Embryonic facial prominence (tissue), 1 donor: ENCODE data around the gene TMEM204.

Experiments
- DNase-seq: peaks from one replicate; pipeline ENCODE4 v3.0.0-alpha.2; 2016; ENCODE audit errors: extremely low spot score

TMEM204 gene

DNA sequence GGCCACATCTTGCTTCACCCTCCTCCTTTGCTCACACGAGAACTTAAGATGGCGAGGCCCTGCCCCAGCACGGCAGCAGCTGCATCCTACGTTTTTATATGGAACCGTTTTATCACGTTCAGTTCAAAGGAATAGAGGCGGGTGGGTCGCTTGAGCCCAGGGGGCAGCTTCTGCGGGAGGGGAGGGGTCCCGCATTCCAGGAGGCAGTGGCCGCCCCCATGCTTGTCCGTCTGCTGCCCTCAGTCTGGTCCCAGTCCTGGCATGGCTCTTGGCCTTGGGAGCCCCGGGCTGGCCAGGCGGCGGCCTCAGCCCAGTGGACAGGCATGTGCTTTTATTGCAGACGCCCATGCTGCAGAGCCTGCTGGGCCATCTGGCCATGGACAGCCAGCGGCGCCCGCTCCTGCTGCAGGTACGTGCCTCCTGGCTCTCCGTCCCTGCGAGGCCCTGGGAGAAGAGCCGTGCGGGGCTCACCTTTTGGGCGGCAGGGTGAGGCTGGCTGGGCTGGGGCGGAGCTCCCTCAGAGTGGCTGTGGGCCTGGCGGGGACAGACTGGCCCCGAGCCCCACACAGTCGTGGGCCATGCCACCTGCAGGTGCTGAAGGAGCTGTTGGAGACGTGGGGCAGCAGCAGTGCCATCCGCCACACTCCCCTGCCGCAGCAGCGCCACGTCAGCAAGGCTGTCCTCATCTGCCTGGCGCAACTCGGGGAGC, 33.6 kb upstream of the TMEM204 start:
- DNase-seq, result no peak

DNA sequence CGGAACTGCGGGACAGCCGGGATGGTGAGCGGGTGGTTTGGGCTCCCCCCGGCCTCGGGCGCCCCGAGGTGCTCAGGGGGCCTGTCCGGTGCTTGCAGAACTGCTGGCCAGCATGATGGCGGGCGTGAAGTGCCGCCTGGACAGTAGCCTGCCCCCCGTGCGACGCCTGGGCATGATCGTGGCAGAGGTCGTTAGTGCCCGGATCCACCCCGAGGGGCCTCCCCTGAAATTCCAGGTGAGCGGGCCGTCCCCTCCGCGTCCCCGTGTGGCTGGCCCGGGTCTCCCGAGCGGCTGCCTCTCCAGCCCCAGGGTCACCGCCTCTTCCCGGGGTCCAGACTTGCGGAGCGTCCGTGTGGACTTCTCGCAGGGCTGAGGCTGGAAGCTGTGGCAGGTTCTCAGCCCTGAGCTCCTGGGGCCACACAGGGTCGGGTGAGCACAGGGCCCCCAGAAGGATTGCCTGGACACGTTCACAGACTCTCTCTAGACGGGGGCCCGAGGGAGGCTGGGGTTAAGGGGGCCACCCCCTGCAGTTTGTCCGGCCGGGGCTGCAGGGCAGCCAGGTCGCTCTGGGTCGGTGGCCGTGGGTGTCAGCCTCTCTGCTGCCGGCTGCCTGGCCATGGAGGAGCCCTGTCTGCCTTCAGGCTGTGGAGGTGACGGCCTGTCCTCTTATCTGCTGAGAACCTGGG, 32.9 kb upstream of the TMEM204 start:
- DNase-seq, result no peak

DNA sequence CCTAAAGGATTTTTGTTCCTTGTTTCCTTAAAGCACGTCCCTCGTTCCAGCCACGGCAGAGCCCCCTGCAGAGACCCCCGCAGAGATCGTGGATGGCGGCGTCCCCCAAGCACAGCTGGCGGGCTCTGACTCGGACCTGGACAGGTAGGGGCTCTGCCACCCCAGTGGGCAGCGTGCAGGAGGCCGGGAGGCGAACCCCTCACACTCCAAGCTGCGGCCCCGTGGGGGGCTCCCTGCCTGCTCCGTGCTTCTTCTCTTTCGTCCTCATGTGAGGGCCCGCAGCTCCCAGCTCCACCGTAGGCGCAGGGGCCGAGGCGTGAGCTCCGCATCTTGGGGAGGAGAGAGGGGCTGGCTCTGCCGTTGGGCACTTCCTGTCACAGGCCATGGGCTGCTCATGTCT, 31.8 kb upstream of the TMEM204 start:
- no peak for DNase-seq

DNA sequence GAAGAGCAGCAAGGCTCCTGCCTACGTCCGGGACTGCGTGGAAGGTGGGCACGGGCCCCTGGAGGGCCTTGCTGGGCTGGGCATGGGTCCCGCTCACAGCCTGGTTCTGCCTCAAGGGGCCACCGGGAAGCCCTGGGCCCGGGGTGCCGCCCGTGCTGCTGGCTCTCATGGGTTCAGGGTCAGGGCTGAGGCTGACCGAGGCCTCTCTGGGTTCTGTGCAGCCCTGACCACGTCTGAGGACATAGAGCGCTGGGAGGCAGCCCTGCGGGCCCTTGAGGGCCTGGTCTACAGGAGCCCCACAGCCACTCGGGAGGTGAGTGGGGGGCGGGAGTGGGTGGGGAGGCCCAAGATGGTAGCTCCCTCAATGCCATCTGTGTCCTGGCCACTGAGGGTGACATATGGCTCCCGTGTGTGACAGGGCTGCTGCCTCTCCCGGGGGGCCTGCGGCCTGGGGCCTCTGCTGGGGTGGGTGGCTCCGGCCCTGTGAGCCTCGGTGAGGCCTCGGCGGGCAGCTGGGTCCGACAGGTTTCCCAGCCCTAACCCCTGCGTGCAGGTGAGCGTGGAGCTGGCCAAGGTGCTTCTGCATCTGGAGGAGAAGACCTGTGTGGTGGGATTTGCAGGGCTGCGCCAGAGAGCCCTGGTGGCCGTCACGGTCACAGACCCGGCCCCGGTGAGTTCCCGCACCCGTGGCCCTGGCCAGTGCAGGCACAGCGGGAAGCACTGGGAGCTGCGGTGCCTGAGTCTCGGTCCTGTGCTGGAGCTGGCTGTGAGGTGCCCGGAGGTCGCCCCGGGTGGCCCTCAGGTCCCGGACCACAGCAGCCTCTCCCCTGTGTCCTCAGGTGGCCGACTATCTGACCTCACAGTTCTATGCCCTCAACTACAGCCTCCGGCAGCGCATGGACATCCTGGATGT, 31.1 kb upstream of the TMEM204 start:
- no peak for DNase-seq

DNA sequence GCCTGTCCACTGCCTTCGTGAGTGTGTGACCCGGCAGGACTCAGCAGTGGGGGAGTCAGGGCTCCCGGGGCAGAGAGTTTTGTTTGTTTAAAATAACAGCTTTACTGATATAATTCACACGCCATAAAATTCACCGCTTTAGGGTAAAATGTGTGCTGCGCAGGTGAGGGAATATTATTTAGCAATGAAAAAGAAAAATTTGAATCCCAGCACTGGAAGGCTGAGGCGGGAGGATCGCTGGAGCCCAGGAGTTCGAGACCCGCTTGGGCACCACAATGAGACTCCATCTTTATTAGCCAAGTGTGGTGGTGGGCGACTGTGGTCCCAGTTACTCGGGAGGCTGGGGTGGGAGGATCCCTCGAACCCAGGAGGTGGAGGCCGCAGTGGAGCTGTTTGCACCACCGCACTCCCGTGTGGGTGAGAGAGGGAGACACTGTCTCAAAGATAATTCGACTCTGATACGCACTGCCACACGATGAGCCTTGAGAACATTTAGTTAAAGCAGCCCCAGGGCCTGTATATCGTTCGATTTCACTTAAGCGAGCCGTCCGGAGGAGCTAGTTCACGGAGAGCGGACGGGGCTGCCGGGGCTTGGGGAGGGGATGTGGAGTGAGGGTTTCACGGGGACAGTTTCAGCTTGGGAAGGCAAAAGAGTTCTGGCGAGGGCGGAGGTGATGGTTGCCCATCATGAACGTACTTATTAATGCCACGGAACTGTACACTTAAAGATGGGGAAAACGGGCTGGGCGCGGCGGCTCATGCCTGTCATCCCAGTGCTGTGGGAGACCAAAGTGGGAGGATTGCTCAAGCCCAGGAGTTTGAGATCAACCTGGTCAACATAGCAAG, 30.1 kb upstream of the TMEM204 start:
- DNase-seq, result no peak

DNA sequence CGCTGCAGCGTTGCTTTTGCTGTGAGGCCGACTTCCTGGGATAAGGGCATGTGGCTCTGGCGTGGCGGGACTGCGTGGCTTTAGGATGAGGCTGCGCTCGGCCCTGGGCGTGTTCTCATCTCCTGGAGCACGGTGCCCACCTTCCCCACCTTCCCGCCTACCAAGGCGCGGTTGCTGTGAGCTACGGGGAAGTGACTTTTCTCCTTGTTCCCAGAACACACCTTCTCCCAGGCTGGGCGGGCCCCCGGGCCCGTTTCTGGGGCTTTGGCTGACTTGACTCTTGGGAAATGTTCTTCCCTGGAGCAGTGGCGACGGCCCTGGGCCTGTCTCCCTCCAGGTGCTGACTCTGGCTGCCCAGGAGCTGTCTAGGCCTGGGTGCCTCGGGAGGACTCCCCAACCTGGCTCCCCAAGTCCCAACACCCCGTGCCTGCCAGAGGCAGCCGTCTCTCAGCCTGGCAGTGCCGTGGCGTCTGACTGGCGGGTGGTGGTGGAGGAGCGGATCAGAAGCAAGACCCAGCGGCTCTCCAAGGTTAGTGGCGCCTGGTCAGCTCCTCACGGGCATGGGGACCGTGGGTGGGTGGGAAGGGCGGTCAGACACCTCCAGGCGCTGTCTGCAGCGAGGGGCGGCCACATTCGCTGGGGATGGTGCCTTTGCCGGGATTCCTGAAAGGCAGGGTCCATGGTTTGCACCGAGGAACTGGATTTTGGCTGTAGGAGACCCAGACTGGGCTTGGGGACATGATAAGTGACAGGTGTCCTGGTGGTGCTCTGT, 28.2 kb upstream of the TMEM204 start:
- no peak for DNase-seq

DNA sequence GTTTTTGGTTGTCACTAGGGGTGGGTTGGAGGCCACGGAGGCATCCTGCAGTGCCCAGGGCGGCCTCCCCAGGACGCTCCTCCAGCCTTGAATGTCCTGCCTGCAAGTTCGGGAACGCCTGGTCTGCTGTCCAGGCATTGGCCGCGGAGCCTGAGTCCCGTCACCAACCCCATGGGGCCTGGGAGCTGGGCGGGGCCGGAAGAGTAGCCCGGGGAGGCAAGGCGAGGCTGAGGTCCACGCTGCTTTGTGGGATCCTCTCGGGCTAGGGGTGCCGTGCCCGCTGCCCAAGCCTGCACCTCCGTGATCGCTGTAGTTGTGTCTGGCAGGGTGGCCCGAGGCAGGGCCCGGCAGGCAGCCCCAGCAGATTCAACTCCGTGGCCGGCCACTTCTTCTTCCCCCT, 27.6 kb upstream of the TMEM204 start:
- DNase-seq, result no peak

DNA sequence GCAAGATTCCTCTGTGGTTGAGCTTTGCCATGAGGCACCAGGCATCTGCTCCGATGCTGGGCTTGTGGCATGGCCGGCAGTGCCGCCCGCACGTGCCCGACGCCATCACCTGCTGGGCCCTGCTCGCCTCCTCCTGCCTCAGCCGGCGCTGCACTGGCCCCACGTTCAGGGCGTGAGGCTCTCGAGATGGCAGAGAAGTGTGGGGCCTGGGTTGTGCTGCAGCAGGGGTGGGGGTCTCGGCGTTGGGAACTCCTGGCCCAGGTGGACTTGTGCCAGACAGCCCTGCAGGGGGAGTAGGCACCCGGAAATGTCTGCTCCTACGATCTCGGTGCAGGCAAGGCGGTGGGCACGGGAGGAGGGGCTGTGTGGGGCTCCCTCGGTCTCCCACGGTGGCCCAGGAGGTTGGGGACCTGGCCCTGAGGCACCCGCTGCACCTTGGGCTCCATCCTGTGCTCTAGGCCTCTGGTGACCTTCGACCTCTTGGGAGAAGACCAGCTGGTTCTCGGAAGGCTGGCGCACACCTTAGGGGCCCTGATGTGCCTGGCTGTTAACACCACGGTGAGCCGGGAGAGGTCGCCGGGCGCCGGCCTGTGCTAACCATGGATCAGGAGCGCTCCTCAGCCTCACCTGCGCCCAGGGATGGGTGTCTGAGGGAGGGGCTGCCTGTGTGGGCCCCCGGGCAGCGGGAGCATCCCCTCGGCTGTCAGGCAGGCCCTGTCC, 26.8 kb upstream of the TMEM204 start:
- no peak for DNase-seq

DNA sequence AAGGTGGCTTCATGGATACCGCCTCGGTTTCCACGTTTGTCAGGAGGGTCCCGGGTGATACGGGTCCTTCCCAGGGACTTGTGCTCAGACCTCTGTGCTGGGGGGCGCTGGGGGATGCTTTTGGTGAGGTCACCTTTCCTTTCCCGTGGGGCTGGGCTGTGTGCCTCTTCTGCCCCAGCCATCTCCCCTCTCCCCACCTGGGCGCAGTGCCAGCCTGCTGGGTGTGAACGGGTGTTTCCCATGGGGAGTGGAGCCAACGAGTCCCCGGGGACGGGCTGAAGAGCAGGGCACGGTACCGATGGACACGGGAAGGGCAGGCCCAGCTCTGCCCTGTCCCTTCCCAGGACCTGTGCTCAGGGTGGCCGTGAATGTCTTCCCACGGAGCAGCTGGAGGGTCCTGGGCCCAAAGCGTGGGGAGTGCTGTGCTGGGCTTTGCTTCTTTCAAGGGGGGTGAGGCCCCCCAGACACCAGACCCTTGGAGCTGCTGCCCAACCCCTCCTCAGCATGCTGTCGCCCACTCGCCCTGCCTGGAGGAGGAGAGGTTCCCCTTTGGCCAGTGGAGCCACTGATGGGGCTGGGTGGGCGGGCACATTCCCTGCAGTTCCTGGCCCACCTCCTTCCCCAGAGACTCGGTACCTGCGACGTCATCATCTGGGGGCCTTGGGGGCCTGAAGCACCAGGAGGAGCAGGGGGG, 24.8 kb upstream of the TMEM204 start:
- DNase-seq, result no peak

DNA sequence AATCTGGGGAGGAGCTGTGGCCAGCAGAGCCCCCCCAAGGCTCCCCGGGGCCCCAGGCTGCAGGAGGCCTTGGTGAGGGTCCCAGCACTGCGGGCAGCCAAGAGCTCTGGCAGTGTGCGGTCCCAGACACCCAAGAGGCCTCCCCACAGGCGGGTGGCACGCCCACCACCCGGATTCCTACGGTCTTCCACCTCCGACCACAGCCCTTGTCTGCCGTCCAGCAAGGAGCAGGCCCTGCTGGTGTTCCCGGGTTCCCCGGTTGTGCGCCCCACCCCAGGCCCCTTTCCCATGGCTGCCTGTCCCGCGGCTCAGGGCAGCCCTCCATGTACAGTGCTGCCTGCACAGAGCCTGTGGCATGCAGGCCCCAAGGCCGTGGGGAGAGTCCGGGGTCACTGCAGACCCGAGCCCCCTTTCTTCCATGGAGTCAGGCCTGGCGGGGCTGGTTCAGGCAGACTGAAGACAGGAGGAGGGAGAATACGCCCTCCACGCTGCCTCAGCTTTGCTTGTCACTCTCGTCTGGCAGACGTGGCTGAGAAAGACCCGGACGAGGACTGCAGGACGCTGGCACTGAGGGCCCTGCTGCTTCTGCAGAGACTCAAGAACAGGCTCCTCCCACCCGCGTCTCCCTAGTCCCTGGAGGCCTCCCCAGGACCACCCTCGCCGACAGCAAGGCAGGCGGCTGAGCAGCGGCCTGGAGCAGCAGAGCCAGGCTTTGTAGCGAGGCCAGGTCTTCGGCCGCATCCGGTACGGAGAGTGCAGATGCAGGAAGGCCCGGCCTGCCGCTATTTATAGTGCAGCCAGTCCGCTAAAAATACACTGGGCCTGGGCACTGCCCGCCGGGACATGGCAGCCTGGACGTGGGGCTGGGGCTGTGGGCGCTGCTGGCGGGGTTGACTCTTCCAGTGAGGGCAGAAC, 23.9 kb upstream of the TMEM204 start:
- no peak for DNase-seq

DNA sequence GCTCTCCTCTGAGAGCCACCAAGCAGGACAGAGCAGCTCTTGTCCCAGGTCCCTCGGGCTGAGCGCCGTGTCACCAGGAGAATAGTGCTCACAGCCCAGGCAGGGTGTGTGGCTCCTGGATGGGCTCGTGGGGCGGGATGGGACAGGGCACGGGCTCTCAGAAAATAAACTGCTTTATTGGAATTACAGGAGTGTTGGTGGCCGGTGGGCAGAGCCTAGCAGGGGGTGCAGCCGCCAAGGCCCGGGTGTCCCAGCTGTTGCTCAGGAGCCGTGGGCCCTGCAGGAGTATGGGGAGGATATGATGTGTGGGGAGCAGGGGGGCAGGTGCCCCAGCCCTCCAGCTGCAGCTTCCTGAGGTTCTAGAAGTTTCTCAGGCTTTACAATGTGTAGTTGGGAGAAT, 23.2 kb upstream of the TMEM204 start:
- no peak for DNase-seq

DNA sequence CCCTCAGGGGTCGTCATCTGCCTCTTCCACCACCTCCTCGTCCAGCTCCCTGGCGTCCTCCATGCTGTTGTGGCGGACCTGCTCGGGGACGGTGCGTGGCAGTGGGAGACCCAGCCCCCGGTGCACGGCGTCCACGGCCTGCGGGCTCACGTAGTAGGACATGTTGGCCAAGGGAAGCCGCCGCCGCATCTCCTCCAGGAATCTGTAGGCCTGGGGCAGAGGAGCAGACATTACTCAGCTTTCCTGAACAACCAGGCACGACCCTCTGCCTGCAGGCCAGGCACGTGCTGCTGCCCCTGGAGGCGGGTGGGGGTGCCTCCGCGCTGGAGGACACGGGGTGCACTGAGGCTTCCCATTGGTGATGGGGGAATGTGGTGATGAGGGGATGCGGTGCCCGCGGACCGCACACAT, 22.5 kb upstream of the TMEM204 start:
- DNase-seq, result no peak

DNA sequence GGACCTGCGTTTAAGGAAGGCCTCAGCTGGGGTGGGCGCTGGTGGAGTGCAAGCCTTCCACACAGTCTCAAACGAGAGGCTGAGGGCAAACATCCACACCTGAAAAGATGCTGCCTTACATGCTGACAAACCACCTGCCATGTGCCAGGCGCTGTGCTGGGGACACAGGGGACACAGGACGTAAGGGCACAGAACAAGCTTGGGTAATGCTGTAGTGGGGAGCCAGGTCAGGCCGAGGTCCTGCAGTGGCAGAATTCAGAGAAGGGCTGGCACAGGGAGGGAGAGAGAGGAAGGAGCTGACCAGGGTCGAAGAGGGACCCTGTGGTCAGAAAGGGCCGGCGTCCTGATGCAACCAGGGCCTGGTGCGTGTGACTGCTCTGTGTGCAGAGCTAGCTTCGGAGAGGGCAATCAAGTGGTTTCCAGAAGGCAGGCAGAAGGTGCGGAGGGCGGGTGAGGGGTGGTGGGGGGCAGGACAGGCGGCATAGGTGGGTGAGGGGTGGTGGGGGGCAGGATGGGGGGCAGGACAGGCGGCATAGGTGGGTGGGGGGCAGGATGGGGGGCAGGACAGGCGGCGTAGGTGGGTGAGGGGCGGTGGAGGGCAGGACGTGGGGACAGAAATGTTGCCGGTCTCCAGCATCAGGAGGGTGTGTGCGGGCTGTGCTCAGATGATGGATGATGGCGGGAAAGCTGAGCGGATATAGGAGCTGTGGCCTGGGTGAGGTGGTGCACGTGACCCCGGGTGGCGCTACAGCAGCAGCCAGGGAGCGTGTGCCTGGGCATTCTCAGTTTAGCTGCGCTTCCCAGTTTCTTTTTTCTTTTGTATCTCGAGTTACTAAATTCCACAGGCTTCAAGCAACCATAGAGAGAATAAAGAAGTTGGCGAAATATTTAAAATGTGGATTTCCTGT, 21.6 kb upstream of the TMEM204 start:
- no peak for DNase-seq

DNA sequence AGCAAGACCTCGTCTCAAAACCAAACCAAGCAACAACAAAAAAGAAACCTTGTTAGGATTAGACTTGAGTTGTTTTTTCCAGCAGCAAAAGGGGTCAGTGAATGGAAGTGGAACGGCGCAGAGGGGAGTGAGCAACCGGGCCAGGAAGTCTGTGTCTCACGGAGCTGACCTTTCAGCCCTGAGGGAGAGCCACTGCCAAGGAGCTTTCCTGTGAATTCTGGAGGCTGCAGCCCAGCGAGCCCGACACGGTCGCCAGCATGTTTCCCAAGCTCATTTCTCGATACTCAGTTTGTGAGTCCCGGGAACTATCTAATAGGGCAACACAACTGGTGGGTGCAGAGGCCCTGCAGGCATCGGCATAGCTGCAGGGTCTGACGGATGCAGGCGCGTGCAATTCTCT, 20.7 kb upstream of the TMEM204 start:
- DNase-seq, result no peak

DNA sequence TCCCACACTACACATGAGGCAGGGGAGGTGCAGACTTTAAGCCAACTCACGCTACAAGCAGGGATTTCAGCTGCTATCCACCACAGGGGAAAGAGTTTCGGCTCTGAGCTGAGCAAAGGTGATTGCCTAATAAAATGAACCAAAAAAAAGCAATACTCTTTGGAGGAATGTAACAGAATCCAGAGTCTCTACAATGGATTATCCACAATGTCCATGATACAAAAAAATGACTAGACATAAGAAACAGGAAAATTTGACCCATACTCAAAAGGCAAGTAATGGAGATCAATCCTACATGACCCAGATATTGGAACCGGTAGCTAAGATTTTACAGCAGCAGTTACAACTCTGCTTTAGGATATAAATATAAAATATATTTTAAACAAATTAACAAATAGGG, 19.0 kb upstream of the TMEM204 start:
- no peak for DNase-seq

DNA sequence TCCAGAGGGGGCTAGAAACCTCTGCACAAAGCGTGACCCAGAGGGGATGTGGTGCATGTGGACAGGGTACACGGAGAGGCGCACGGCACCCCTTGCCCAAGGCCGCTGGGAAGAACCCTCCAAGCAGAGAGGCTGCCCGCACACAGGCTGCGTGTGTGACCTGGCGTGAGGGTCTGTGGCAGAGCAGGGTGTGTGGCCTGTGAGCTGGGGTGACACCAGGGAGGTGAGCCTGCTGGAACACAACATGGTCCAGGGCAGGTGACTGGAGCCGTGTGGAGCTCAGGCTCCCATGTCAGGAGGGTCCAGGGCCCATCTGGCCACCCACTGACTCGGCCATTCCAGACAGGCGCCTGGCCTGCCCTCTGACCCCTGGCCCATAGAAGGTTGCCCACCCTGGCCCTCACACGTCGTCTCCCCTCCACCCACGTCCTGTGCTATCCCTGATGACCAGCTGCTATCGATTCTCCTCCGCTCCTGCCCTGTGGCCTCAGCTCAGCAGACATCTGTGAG, 14.8 kb upstream of the TMEM204 start:
- no peak for DNase-seq

DNA sequence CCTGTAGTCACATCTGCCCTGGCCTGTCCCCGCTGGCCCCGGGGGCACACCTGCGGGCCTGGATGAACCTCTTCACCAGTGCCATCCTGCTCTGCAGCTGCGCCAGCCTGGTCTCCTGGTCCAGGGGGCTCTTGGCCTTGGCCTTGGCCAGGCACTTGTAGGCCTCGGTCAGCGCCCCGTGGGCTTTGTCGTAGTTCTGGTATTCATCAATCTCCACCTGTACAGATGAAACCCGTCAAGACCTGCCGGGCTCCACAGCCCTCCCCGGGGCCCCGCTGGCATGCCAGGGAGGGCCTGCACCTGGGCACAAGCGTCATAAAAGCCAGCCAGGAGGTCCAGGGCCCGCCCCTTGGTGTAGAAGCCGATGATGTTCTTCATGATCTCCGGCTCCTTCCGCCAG, 13.6 kb upstream of the TMEM204 start:
- no peak for DNase-seq
